GM12878 (cell line): ENCODE results near the gene PCDHGA10. TPM values are rescaled to one million over a fixed set of nuclear protein-coding genes. Genes with fewer than 3 reads are reported as not detected.

Experiments
- ATAC-seq: fragments of 200-7000 bp; cut with Tn5 transposase; 3 replicates; pipeline ENCODE4 v1.9.1; 2020; ENCODE audit warnings: mild to moderate bottlenecking, moderate library complexity
- BruUV-seq: library from RNA; stranded (reverse); fragments of 400-500 nt; replicated peaks from 2 replicates; lab custom pipeline; 2021; lab: Mats Ljungman, UMichigan
- CTCF ChIA-PET: fragments of 300-600 bp; sonication (Branson Sonifier 250); formaldehyde crosslinking; extraction: SDS; loops from one replicate; lab custom pipeline; 2021; ENCODE audit warnings: inconsistent platforms; lab: Yijun Ruan, JAX
- POLR2A ChIA-PET: fragments of 350-600 bp; formaldehyde crosslinking; extraction: SDS; loops from one replicate; lab custom pipeline; 2021; ENCODE audit warnings: inconsistent platforms; lab: Charles Lee
- RAD21 ChIA-PET: fragments of 300-600 bp; sonication (Branson Sonifier 250); formaldehyde crosslinking; loops from one replicate; lab custom pipeline; 2023; ENCODE audit warnings: antibody characterized with exemption; ENCODE audit not compliant: unreplicated experiment; lab: Charles Lee
- SMC1A ChIA-PET: fragments of 300-600 bp; sonication (Branson Sonifier 250); formaldehyde crosslinking; loops from one replicate; lab custom pipeline; 2023; ENCODE audit not compliant: unreplicated experiment, uncharacterized antibody; lab: Charles Lee
- DNase-seq: peaks from one replicate; pipeline ENCODE4 v3.0.0-alpha.2; 2011; ENCODE audit warnings: low read depth, low spot score
- FAIRE-seq: peaks from 3 replicates; lab custom pipeline; 2011; peaks lifted over from hg19 to GRCh38; lab: Jason Lieb, UNC
- H2AFZ ChIP-seq: 2 replicates; pipeline ENCODE4 v1.6.0; 2011; ENCODE audit warnings: low read depth, low read length, control low read depth; ENCODE audit not compliant: control insufficient read depth
- H3K27ac ChIP-seq: 2 replicates; pipeline ENCODE4 v1.5.1; 2011; ENCODE audit warnings: control low read depth; ENCODE audit not compliant: control insufficient read depth, insufficient read depth
- H3K27me3 ChIP-seq, 2 experiments: replicated peaks in 1 of 2; 2 replicates each; pipeline versions ENCODE4 v1.6.0 to v1.6.1; 2011; ENCODE audit warnings: low read length in 1 of 2; ENCODE audit not compliant: control insufficient read depth in 2 of 2, insufficient read depth in 2 of 2
- H3K36me3 ChIP-seq, 2 experiments: 2 replicates each; pipeline ENCODE4 v1.5.1; 2011; ENCODE audit warnings: low read length in 1 of 2; ENCODE audit not compliant: control insufficient read depth in 2 of 2, insufficient read depth in 2 of 2
- H3K4me1 ChIP-seq: 2 replicates; pipeline ENCODE4 v1.6.1; 2011; ENCODE audit warnings: mild to moderate bottlenecking, low read length, moderate library complexity, mixed read lengths; ENCODE audit not compliant: control insufficient read depth, insufficient read depth
- H3K4me2 ChIP-seq: 2 replicates; pipeline ENCODE4 v1.6.0; 2011; ENCODE audit warnings: control low read depth; ENCODE audit not compliant: control insufficient read depth, insufficient read depth
- H3K4me3 ChIP-seq: fragments of 200-600 bp; sonication (generic); 2 replicates; pipeline ENCODE4 v1.5.1; 2016
- H3K79me2 ChIP-seq: 2 replicates; pipeline ENCODE4 v1.6.0; 2011; ENCODE audit warnings: low read length; ENCODE audit not compliant: control insufficient read depth, insufficient read depth
- H3K9ac ChIP-seq: 2 replicates; pipeline ENCODE4 v1.8.0; 2011; ENCODE audit warnings: low read length, control low read depth, mixed read lengths; ENCODE audit not compliant: control insufficient read depth, insufficient read depth
- H3K9me3 ChIP-seq: replicated peaks from 3 replicates; pipeline ENCODE4 v1.5.1; 2011; ENCODE audit warnings: mild to moderate bottlenecking, low read length; ENCODE audit not compliant: control insufficient read depth, insufficient read depth
- H4K20me1 ChIP-seq: 2 replicates; pipeline ENCODE4 v1.6.0; 2011; ENCODE audit not compliant: control insufficient read depth, insufficient read depth
- CBX5 ChIP-seq: sonication (generic); IDR thresholded peaks from 2 replicates; pipeline ENCODE4 v1.6.1; 2016; ENCODE audit warnings: low read depth, moderate library complexity, mild to moderate bottlenecking, inconsistent platforms
- EGR1 ChIP-seq, 2 experiments: IDR thresholded peaks; 1 replicate in 1 of 2; 2 replicates in 1 of 2; pipeline ENCODE4 v1.6.1; 2011 to 2012; ENCODE audit warnings: low read depth in 2 of 2, low read length in 2 of 2, borderline replicate concordance in 1 of 2, mild to moderate bottlenecking in 1 of 2, moderate library complexity in 1 of 2
- ELK1 ChIP-seq: IDR thresholded peaks from 2 replicates; pipeline ENCODE4 v1.6.1; 2012; ENCODE audit warnings: low read depth, low read length, improper control_type of control experiment
- YY1 ChIP-seq: IDR thresholded peaks from 2 replicates; pipeline ENCODE4 v1.6.1; 2011; ENCODE audit warnings: low read depth, mild to moderate bottlenecking, low read length
- WGBS: methylation state at CpG from one replicate; pipeline ENCODE4 v1.1.6; 2016; ENCODE audit warnings: low lambda C conversion rate; ENCODE audit not compliant: insufficient replicate concordance, insufficient coverage; ENCODE audit errors: missing lambda C conversion rate; 5-methylcytosine and 5-hydroxymethylcytosine counted together
- in situ Hi-C: fragments of 300-500 bp; cut with MboI; formaldehyde crosslinking; loops from 9 replicates; pipeline ENCODE4 v1.14.3; 2018; ENCODE audit warnings: mixed read lengths
- intact Hi-C: fragments of 100-400 bp; cut with micrococcal nuclease; formaldehyde crosslinking; loops from one replicate; pipeline ENCODE4 v1.14.2; 2022; ENCODE audit not compliant: unreplicated experiment
- polyA plus RNA-seq, 11 experiments: library from polyadenylated mRNA; depleted of rRNA in 4 of 11; unstranded in 6 of 11; stranded (reverse) in 5 of 11; fragments of >200 nt; fragmentation: Nextera tagmentation in 4 of 11; fragmentation: Illumina TruSeq in 1 of 11; extraction: Ambion mirVana in 4 of 11; extraction: Trizol in 1 of 11; gene quantifications; 1 replicate in 1 of 11; 2 replicates in 10 of 11; pipeline versions ENCODE4 v1.2.1 to v1.2.3, GENCODE V29; 2011 to 2016; ENCODE audit warnings: inconsistent platforms in 2 of 11, missing spikeins in 2 of 11, low read depth in 1 of 11
- total RNA-seq, 4 experiments: library from RNA; depleted of rRNA in 3 of 4; stranded (reverse); fragments of >200 nt in 3 of 4; fragmentation: Illumina TruSeq in 1 of 4; extraction: Trizol in 1 of 4; gene quantifications; 2 replicates each; pipeline versions ENCODE4 v1.2.1 to v1.2.3, GENCODE V29; 2013 to 2021
- TF ChIP-seq, protein P1 (sequence below): fragments of 450-650 bp; IDR thresholded peaks from 2 replicates; pipeline ENCODE4 v1.6.1; 2017; ENCODE audit warnings: mild to moderate bottlenecking, moderate library complexity
- TF ChIP-seq, protein P2 (sequence below): fragments of 150-350 bp; IDR thresholded peaks from 2 replicates; pipeline ENCODE4 v1.6.1; 2016; ENCODE audit warnings: low read depth, low read length
- TF ChIP-seq, protein P3 (sequence below): fragments of 150-350 bp; IDR thresholded peaks from 2 replicates; pipeline ENCODE4 v1.6.1; 2014; ENCODE audit warnings: mild to moderate bottlenecking, low read depth, low read length

The PCDHGA10 gene
- total and polyA plus RNA-seq, 10 of the 15 experiments (the other 5 are each of a cell fraction or from before 2014, with no cell fraction given) = 0.39 to 2.2 (median 1.1) TPM

GRCh38 chr5:141422742-141423291, 10.0 kb downstream of the PCDHGA10 start:
- ATAC-seq (no peak), DNase-seq (no peak), FAIRE-seq (no peak)
- Histone ChIP-seq H3K36me3 (no peaks in the 10 kb centered on the region), H4K20me1 (no peaks in the 10 kb centered on the region), H3K27me3 (no peaks in the 10 kb centered on the region; a peak in 1 of 4 replicates), H3K4me3 (no peak overlapping the region), H3K79me2 (no peaks in the 10 kb centered on the region), H3K4me2 (no peak overlapping the region), H2AFZ (no peak overlapping the region), H3K9me3 (peaks cover 20% of the 10 kb centered on the region; the same call in 2 of the 3 replicates), H3K27ac (no peak overlapping the region), H3K9ac (no peak overlapping the region), H3K4me1 (peaks cover 4% of the 10 kb centered on the region; the same call in 1 of the 2 replicates)
- SMC1A ChIA-PET = interaction anchor here (2.7 kb wide), 1 partner anchor 100 kb away, joined by 22 read pairs; no protein-coding TSS in a partner anchor
- CTCF ChIA-PET = interaction anchor here (0.9 to 10.9 kb wide), 6 partner anchors 53 to 141 kb away, joined by 3 to 245 read pairs (median 22); partner anchors contain the start of gene PCDHGC3
- no TSS peak for BruUV-seq
- in situ Hi-C loops = no loop called here
- WGBS = 87% methylated on average over 40 of the region's 42 CpGs
- POLR2A ChIA-PET = no interaction called here
- RAD21 ChIA-PET = no interaction called here
- intact Hi-C loops = no loop called here
- TF ChIP-seq YY1 (no peak), ELK1 (no peak), EGR1 (IDR thresholded peaks at IDR 0.05; ENCODE audit: borderline replicate concordance in 1 of 2, low read depth in 2 of 2, low read length in 2 of 2) (no peak), CBX5 (no peak)
- TF ChIP-seq, protein P1, sequence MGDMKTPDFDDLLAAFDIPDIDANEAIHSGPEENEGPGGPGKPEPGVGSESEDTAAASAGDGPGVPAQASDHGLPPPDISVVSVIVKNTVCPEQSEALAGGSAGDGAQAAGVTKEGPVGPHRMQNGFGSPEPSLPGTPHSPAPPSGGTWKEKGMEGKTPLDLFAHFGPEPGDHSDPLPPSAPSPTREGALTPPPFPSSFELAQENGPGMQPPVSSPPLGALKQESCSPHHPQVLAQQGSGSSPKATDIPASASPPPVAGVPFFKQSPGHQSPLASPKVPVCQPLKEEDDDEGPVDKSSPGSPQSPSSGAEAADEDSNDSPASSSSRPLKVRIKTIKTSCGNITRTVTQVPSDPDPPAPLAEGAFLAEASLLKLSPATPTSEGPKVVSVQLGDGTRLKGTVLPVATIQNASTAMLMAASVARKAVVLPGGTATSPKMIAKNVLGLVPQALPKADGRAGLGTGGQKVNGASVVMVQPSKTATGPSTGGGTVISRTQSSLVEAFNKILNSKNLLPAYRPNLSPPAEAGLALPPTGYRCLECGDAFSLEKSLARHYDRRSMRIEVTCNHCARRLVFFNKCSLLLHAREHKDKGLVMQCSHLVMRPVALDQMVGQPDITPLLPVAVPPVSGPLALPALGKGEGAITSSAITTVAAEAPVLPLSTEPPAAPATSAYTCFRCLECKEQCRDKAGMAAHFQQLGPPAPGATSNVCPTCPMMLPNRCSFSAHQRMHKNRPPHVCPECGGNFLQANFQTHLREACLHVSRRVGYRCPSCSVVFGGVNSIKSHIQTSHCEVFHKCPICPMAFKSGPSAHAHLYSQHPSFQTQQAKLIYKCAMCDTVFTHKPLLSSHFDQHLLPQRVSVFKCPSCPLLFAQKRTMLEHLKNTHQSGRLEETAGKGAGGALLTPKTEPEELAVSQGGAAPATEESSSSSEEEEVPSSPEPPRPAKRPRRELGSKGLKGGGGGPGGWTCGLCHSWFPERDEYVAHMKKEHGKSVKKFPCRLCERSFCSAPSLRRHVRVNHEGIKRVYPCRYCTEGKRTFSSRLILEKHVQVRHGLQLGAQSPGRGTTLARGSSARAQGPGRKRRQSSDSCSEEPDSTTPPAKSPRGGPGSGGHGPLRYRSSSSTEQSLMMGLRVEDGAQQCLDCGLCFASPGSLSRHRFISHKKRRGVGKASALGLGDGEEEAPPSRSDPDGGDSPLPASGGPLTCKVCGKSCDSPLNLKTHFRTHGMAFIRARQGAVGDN = no peak
- TF ChIP-seq, protein P2, sequence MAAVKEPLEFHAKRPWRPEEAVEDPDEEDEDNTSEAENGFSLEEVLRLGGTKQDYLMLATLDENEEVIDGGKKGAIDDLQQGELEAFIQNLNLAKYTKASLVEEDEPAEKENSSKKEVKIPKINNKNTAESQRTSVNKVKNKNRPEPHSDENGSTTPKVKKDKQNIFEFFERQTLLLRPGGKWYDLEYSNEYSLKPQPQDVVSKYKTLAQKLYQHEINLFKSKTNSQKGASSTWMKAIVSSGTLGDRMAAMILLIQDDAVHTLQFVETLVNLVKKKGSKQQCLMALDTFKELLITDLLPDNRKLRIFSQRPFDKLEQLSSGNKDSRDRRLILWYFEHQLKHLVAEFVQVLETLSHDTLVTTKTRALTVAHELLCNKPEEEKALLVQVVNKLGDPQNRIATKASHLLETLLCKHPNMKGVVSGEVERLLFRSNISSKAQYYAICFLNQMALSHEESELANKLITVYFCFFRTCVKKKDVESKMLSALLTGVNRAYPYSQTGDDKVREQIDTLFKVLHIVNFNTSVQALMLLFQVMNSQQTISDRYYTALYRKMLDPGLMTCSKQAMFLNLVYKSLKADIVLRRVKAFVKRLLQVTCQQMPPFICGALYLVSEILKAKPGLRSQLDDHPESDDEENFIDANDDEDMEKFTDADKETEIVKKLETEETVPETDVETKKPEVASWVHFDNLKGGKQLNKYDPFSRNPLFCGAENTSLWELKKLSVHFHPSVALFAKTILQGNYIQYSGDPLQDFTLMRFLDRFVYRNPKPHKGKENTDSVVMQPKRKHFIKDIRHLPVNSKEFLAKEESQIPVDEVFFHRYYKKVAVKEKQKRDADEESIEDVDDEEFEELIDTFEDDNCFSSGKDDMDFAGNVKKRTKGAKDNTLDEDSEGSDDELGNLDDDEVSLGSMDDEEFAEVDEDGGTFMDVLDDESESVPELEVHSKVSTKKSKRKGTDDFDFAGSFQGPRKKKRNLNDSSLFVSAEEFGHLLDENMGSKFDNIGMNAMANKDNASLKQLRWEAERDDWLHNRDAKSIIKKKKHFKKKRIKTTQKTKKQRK = no peak
- TF ChIP-seq, protein P3, sequence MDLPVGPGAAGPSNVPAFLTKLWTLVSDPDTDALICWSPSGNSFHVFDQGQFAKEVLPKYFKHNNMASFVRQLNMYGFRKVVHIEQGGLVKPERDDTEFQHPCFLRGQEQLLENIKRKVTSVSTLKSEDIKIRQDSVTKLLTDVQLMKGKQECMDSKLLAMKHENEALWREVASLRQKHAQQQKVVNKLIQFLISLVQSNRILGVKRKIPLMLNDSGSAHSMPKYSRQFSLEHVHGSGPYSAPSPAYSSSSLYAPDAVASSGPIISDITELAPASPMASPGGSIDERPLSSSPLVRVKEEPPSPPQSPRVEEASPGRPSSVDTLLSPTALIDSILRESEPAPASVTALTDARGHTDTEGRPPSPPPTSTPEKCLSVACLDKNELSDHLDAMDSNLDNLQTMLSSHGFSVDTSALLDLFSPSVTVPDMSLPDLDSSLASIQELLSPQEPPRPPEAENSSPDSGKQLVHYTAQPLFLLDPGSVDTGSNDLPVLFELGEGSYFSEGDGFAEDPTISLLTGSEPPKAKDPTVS = no peak
